Activated T-helper 9 cell treated with anti-CD3 and anti-CD28 coated beads, Interleukin-2, amount 50 U/mL, for 16 hours (primary cell): ENCODE measurements around the gene C3orf20.

Experiments used
- DNase-seq: peaks from one replicate; pipeline ENCODE4 v3.0.0-alpha.2; 2020; ENCODE audit warnings: low read depth

The C3orf20 gene

GRCh38 chr3:14775011-14775410 lies 100.1 kb downstream of the C3orf20 start:
- no peak for DNase-seq

GRCh38 chr3:14775563-14775962 lies 100.6 kb downstream of the C3orf20 start:
- no peak for DNase-seq

GRCh38 chr3:14779069-14779685 lies 104.2 kb downstream of the C3orf20 start:
- DNase-seq = no peak

GRCh38 chr3:14780927-14781507 lies 106.1 kb downstream of the C3orf20 start:
- no peak for DNase-seq

GRCh38 chr3:14783480-14784086 lies 108.6 kb downstream of the C3orf20 start:
- DNase-seq = no peak

GRCh38 chr3:14784087-14784681 lies 109.2 kb downstream of the C3orf20 start:
- no peak for DNase-seq

GRCh38 chr3:14785207-14786155 lies 110.5 kb downstream of the C3orf20 start:
- DNase-seq = no peak

GRCh38 chr3:14786369-14786768 lies 111.4 kb downstream of the C3orf20 start:
- DNase-seq = no peak

GRCh38 chr3:14787630-14788029 lies 112.7 kb downstream of the C3orf20 start:
- no peak for DNase-seq

- DNase-seq = no peak
Measured at GRCh38 chr3:14788644-14789043, 113.7 kb downstream of the C3orf20 start.

GRCh38 chr3:14789221-14789620 lies 114.3 kb downstream of the C3orf20 start:
- no peak for DNase-seq

GRCh38 chr3:14789640-14790285 lies 114.8 kb downstream of the C3orf20 start:
- DNase-seq = no peak

- DNase-seq = peak; percentile 15
Measured at GRCh38 chr3:14791343-14791945, 116.5 kb downstream of the C3orf20 start.

- no peak for DNase-seq
Measured at GRCh38 chr3:14792691-14793121, 117.8 kb downstream of the C3orf20 start.

GRCh38 chr3:14793126-14793857 lies 118.4 kb downstream of the C3orf20 start:
- no peak for DNase-seq

- no peak for DNase-seq
Measured at GRCh38 chr3:14793858-14794234, 118.9 kb downstream of the C3orf20 start.

- no peak for DNase-seq
Measured at GRCh38 chr3:14794435-14794834, 119.5 kb downstream of the C3orf20 start.

GRCh38 chr3:14795996-14796395 lies 121.1 kb downstream of the C3orf20 start:
- no peak for DNase-seq

GRCh38 chr3:14796403-14797077 lies 121.6 kb downstream of the C3orf20 start:
- no peak for DNase-seq

GRCh38 chr3:14797731-14798130 lies 122.8 kb downstream of the C3orf20 start:
- DNase-seq = no peak
